BE2C (cell line): ENCODE results near the gene OR11L1.

Experiments
- DNase-seq: peaks from one replicate; pipeline ENCODE4 v3.0.0-alpha.2; 2020
- H3K27me3 ChIP-seq: fragments of 250-450 bp; sonication (Bioruptor Pico); 2 replicates; pipeline ENCODE4 v1.5.1; 2020; ENCODE audit warnings: mild to moderate bottlenecking
- H3K36me3 ChIP-seq: fragments of 250-450 bp; sonication (Bioruptor Pico); 2 replicates; pipeline ENCODE4 v1.5.1; 2020; ENCODE audit warnings: mild to moderate bottlenecking
- H3K4me1 ChIP-seq: fragments of 250-450 bp; sonication (Bioruptor Pico); 2 replicates; pipeline ENCODE4 v1.5.1; 2020
- H3K4me3 ChIP-seq: 2 replicates; pipeline ENCODE4 v1.5.1; 2011; ENCODE audit warnings: low read depth, low read length
- H3K9me3 ChIP-seq: fragments of 250-450 bp; sonication (Bioruptor Pico); 2 replicates; pipeline ENCODE4 v1.5.1; 2020
- TF ChIP-seq, protein P1 (sequence below): IDR thresholded peaks from 2 replicates; pipeline ENCODE4 v1.5.1; 2012; ENCODE audit warnings: mild to moderate bottlenecking, low read depth, low read length

The OR11L1 gene

DNA sequence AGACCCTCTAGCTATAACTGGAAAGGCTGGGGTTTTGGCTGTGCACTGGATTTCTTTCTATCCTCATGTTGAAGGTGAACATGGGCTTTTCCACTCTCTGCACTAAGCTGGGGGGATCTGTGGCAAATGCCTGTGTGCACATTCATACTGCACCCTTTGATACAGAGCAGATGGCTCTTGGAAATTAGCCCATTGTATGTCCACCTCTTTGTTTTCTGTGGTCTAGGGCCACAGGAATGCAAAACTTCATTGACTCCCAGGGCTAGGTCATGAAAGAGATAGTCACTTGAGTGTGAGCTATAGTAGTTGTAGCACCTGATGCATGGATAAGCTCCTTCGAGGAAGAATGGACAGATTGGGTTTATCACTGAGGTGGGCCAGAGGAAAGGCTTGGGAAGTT is 12.0 kb downstream of the OR11L1 start:
- H3K27me3 ChIP-seq = no peaks in the 10 kb centered on the region
- no peak for DNase-seq
- no peaks in the 10 kb centered on the region for H3K9me3 ChIP-seq
- H3K4me1 ChIP-seq = no peaks in the 10 kb centered on the region
- H3K4me3 ChIP-seq = no peak overlapping the region
- H3K36me3 ChIP-seq = no peaks in the 10 kb centered on the region; the same call in 1 of the 2 replicates
- TF ChIP-seq, protein P1, sequence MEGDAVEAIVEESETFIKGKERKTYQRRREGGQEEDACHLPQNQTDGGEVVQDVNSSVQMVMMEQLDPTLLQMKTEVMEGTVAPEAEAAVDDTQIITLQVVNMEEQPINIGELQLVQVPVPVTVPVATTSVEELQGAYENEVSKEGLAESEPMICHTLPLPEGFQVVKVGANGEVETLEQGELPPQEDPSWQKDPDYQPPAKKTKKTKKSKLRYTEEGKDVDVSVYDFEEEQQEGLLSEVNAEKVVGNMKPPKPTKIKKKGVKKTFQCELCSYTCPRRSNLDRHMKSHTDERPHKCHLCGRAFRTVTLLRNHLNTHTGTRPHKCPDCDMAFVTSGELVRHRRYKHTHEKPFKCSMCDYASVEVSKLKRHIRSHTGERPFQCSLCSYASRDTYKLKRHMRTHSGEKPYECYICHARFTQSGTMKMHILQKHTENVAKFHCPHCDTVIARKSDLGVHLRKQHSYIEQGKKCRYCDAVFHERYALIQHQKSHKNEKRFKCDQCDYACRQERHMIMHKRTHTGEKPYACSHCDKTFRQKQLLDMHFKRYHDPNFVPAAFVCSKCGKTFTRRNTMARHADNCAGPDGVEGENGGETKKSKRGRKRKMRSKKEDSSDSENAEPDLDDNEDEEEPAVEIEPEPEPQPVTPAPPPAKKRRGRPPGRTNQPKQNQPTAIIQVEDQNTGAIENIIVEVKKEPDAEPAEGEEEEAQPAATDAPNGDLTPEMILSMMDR = no peak

- H3K4me3 ChIP-seq = no peak overlapping the region
- no peaks in the 10 kb centered on the region for H3K36me3 ChIP-seq
- H3K9me3 ChIP-seq = no peaks in the 10 kb centered on the region
- TF ChIP-seq, protein P1 = no peak
- H3K27me3 ChIP-seq = no peaks in the 10 kb centered on the region
- DNase-seq = no peak
- no peaks in the 10 kb centered on the region for H3K4me1 ChIP-seq
These were observed 16.3 kb downstream of the OR11L1 start for GRCh38 chr1:247825362-247825761.

DNA sequence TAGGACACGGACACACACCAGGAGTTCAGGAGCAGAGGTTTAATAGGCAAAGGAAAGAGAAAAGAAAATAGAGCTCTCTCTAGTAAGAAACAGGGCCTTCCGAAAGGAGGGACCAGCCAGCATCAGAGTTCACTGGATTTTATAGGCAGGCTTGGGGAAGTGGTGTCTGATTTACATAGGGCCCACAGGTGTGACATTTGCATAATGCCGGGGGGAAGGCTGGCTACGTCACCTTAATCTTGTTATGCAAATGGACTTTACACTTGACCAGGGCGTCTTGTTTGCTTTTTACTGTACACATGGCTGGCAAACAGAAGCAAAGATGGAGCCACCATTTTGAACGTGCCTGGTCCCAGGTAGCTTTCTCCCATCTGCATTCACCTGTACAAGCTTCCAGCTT is 17.7 kb downstream of the OR11L1 start, which contains the start of gene OR14A16:
Gene OR14A16 (minus strand): TSS at position 97 of the 400 bp plus-strand sequence. CDS start 8,390 bp downstream, outside the sequence.
- Histone ChIP-seq H3K36me3 (no peaks in the 10 kb centered on the region), H3K9me3 (no peaks in the 10 kb centered on the region), H3K27me3 (no peaks in the 10 kb centered on the region), H3K4me3 (no peak within 1 kb of the TSS), H3K4me1 (no peaks in the 10 kb centered on the region)
- DNase-seq = no peak
- TF ChIP-seq, protein P1 = no peak

DNA sequence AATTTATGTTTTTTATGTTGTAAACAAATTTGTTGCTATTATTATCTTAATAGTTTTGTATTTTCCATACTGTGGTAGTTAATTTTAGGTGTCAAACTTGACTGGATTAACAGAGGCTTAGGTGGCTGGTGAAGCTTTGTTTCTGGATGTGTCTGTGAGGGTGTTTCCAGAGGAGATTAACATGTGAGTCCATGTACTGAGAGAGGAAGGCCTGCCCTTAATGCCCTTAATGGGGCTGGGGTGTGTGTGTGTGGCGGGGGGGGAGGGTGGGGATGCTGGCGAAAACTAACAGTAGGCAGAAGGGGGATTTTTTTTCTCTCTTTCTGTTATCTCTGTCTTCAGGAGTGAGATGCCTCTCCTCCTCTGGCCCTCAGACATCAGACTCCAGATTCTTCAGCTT is 19.6 kb downstream of the OR11L1 start:
- Histone ChIP-seq H3K36me3 (no peaks in the 10 kb centered on the region), H3K27me3 (no peaks in the 10 kb centered on the region), H3K4me3 (no peak overlapping the region), H3K9me3 (no peaks in the 10 kb centered on the region), H3K4me1 (no peaks in the 10 kb centered on the region)
- TF ChIP-seq, protein P1 = no peak
- DNase-seq = no peak

DNA sequence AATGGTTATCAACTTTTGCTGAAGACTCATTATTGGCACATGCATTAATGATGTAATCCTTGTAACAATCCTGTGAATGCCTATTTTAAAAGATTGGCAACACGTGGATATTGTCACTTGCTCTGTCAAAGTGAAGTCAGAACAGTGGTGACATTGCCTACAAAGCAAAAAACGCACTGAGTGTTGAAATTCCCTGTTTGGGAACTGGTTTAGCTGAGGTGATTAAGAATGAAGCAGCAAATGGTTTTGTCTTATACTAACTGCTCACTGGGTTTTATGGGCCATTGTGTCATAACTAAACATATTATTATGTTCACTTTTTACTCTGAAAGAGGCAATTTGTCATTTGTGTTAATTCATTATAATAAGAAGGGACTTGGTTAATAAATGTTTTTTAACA is 29.1 kb downstream of the OR11L1 start:
- no peak for DNase-seq
- no peak overlapping the region for H3K4me3 ChIP-seq
- no peaks in the 10 kb centered on the region for H3K4me1 ChIP-seq
- H3K27me3 ChIP-seq = no peaks in the 10 kb centered on the region
- H3K9me3 ChIP-seq = no peaks in the 10 kb centered on the region
- TF ChIP-seq, protein P1 = no peak
- H3K36me3 ChIP-seq = no peaks in the 10 kb centered on the region

DNA sequence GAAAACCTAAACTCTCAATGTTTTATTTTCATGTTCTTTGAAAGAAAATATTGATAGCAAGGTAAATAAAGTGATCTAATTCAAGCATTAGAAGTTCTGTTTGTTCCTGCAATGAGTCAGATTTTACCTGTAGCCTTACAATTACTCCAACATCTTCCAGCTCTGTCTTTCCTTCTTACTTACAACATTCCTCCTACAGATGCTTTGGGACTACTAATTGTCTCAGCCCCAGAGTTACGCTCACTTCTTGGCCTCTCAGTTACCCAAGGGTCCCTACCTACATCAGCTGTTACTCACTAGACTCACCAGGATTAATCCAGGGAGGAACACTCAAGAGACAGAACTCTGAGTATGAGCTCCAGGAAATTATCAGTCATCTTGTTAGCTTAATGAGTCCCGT is 44.2 kb downstream of the OR11L1 start:
- no peaks in the 10 kb centered on the region for H3K36me3 ChIP-seq
- H3K4me1 ChIP-seq = no peaks in the 10 kb centered on the region
- no peak for DNase-seq
- no peak overlapping the region for H3K4me3 ChIP-seq
- TF ChIP-seq, protein P1 = no peak
- no peaks in the 10 kb centered on the region for H3K27me3 ChIP-seq
- no peaks in the 10 kb centered on the region for H3K9me3 ChIP-seq
